ENCODE measurements around the gene NKG7.

NKG7 gene

GRCh38 chr19:51342631-51343569 lies 29.6 kb downstream of the NKG7 start:
- no peak for DNase-seq (ENCODE audit: low read depth, low spot score)
- no peak overlapping the region for H3K4me3 ChIP-seq (ENCODE audit: low read length)

GRCh38 chr19:51341976-51342580 lies 30.4 kb downstream of the NKG7 start, which contains the start of gene VSIG10L:
Gene VSIG10L (minus strand): TSS chr19:51342139. CDS start chr19:51342124, 15 bp downstream.
- H3K4me3 ChIP-seq (ENCODE audit: low read length), result no peak within 1 kb of the TSS
- no peak for DNase-seq (ENCODE audit: low read depth, low spot score)

- H3K4me3 ChIP-seq (ENCODE audit: low read length), result no peak overlapping the region
- DNase-seq (ENCODE audit: low read depth, low spot score), result no peak
Measured at GRCh38 chr19:51341066-51341465, 31.4 kb downstream of the NKG7 start.

GRCh38 chr19:51339687-51340656 lies 32.5 kb downstream of the NKG7 start:
- peak; percentile 82 for DNase-seq (ENCODE audit: low read depth, low spot score)
- H3K4me3 ChIP-seq (ENCODE audit: low read length), result peak overlapping the region; percentile 59

- H3K4me3 ChIP-seq (ENCODE audit: low read length), result peak overlapping the region; percentile 59
- no peak for DNase-seq (ENCODE audit: low read depth, low spot score)
Measured at GRCh38 chr19:51339313-51339686, 33.2 kb downstream of the NKG7 start.

GRCh38 chr19:51338563-51339312 lies 33.7 kb downstream of the NKG7 start:
- H3K4me3 ChIP-seq (ENCODE audit: low read length), result peak overlapping the region; percentile 59
- peak; percentile 66 for DNase-seq (ENCODE audit: low read depth, low spot score)

DNA sequence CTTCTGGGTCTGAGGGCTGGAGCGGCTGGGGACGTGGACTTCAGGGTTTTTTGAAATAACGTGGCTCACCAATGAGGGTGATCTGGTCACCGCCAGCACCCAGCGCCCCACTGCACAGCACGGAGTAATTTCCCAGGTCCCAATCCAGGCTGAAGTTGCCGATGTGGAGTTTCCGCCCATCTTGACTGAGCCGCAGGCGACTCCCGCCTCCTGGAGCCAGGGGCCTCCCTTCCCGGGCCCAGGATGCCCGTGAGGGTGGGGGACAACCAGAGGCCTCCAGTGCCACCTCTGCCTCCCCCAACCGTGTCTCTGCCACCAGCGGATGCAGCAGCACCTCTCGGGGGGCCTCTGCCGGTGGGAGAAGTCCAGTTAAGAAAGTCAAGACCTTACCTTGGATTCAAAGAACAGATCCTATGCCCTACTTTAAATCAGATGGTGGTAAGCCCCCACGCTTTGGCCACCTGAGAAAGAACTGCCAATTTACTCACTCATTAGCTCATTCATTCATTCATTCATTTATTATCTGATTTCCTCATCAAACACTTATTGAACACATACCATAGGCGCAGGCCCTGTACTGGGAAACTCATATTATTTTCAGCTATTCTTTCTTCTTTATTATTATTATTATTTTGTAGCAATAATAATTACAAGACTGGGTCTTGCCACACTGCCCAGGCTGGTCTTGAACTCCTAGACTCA lies 34.4 kb downstream of the NKG7 start:
- DNase-seq (ENCODE audit: low read depth, low spot score), result no peak
- H3K4me3 ChIP-seq (ENCODE audit: low read length), result no peak overlapping the region

DNA sequence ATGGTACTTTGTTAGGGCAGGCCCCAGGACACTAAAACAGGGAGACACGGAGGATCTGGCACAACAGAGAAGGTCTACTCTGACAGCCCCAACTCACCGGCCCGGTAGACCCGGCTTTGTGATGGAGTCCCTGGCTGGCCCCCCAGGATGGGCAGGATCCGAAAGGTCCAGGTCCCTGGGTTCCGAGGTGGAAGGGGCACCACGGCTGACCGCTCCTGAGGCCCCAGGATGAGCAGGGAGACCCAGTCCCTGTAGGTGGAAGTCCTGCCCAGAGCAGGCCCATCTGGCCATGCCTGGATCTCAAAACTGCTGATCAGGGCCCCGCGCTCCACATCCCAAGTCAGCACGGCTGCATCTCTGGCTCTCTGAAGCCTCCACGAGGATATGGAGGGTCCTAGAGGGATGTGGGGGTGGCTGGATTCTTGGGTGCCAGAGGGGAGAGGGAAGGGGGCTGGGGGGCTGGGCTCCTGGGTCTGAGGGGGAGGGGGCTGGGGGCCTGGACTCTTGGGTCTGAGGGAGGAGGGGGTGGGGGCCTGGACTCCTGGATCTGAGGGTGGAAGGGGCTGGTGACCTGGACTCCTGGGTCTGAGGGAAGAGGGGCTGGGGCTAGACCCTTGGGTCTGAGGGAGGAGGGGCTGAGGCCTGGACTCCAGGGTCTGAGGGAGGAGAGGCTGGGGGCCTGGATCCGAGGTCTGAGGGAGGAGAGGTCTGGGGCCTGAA lies 35.2 kb downstream of the NKG7 start:
- DNase-seq (ENCODE audit: low read depth, low spot score), result no peak
- H3K4me3 ChIP-seq (ENCODE audit: low read length), result no peak overlapping the region

- H3K4me3 ChIP-seq (ENCODE audit: low read length), result no peak overlapping the region
- DNase-seq (ENCODE audit: low read depth, low spot score), result peak; percentile 55
Measured at GRCh38 chr19:51333836-51334460, 38.5 kb downstream of the NKG7 start.

DNA sequence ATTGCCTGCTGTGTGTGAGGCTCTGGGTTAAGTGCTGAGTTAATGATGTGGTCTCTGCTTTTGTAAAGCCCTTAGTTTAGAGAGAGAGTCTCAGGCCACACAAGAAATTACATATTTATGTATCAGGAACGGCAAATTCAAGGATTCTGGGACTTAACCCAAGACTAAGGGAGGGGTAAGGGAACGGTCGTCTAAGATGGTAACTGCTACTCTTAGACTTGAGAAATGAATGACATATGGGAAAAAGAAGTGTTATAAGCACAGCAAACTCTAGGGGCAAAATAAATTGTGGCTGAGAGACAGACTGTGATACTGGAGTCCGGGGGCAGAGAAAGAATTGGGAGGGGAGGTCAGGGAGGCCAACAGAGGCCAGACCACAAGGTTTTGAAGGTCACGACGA lies 40.7 kb downstream of the NKG7 start:
- DNase-seq (ENCODE audit: low read depth, low spot score), result no peak
- no peak overlapping the region for H3K4me3 ChIP-seq (ENCODE audit: low read length)

DNA sequence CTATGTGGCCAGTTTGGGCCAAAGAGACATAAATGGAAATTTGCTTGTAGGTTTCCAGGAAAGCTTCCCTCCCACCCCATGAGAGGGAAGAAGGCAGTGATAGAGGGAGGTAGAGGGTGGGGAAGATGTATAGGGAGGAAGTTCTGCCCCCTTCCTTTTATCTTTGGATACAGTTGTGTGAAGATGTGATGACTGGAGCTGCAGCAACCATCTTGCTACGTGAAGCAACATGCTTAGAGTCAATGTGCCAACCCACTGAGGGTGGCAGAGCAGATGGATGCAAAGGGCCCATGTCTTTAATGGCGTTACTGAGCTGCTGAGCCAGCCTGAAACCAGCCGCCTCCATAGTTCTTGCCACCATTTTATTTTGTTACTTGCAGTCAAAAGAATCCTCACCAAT lies 41.3 kb downstream of the NKG7 start:
- H3K4me3 ChIP-seq (ENCODE audit: low read length), result no peak overlapping the region
- DNase-seq (ENCODE audit: low read depth, low spot score), result no peak

GRCh38 chr19:51330366-51330765 lies 42.1 kb downstream of the NKG7 start:
- DNase-seq (ENCODE audit: low read depth, low spot score), result no peak

DNA sequence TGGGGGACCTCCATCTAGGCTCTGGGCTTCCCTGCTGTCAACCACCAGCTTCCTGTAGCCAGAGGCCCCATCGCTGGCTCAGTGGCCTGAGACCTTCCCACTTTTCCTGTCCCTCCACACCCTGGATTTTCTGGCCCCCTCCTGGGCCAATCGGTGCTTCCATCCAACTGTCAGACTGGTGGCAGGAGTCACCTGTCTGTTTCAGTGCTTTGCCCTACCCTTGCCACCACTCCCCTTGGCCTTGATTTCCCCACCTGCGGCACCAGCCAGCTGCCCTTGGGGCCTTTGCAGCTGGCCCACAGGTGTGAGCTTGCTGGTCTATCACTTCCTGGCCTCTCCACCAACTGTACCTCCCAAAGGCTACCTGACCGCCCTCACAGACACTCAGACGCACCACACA lies 43.0 kb downstream of the NKG7 start:
- no peak for DNase-seq (ENCODE audit: low read depth, low spot score)
- H3K4me3 ChIP-seq (ENCODE audit: low read length), result no peak overlapping the region

More at GRCh38 chr19:51330366-51330765, 42.1 kb downstream of the NKG7 start:
- H3K4me3 ChIP-seq (ENCODE audit: low read length), result no peak overlapping the region

- peak overlapping the region; percentile 23 for H3K4me3 ChIP-seq (ENCODE audit: low read length)
- peak; percentile 10 for DNase-seq (ENCODE audit: low read depth, low spot score)
Measured at GRCh38 chr19:51327066-51328001, 45.1 kb downstream of the NKG7 start.

- no peak overlapping the region for H3K4me3 ChIP-seq (ENCODE audit: low read length)
- no peak for DNase-seq (ENCODE audit: low read depth, low spot score)
Measured at GRCh38 chr19:51326216-51327065, 46.0 kb downstream of the NKG7 start.

Data from Jurkat, Clone E6-1 (cell line).